NB4 (cell line): ENCODE measurements around the gene VAPB.

Experiments
- DNase-seq: peaks from one replicate; pipeline ENCODE4 v3.0.0; 2010; ENCODE audit warnings: low read depth
- H3K4me3 ChIP-seq: one replicate; pipeline ENCODE4 v1.5.1; 2011; ENCODE audit warnings: mild to moderate bottlenecking, low read depth, low read length, moderate library complexity
- MYC ChIP-seq: IDR thresholded peaks from 2 replicates; pipeline ENCODE4 v1.6.1; 2011; ENCODE audit warnings: low read depth, low read length
- POLR2A ChIP-seq: IDR thresholded peaks from 2 replicates; pipeline ENCODE4 v1.6.1; 2011; ENCODE audit warnings: mild to moderate bottlenecking; ENCODE audit not compliant: insufficient read length; ENCODE audit errors: extremely low read depth
- TF ChIP-seq, protein P1 (sequence below): IDR thresholded peaks from 2 replicates; pipeline ENCODE4 v1.6.1; 2011; ENCODE audit warnings: low read depth, low read length
- TF ChIP-seq, protein P2 (sequence below): IDR thresholded peaks from one replicate; pipeline ENCODE4 v1.5.1; 2012; ENCODE audit warnings: low read depth, low read length

VAPB gene

DNA sequence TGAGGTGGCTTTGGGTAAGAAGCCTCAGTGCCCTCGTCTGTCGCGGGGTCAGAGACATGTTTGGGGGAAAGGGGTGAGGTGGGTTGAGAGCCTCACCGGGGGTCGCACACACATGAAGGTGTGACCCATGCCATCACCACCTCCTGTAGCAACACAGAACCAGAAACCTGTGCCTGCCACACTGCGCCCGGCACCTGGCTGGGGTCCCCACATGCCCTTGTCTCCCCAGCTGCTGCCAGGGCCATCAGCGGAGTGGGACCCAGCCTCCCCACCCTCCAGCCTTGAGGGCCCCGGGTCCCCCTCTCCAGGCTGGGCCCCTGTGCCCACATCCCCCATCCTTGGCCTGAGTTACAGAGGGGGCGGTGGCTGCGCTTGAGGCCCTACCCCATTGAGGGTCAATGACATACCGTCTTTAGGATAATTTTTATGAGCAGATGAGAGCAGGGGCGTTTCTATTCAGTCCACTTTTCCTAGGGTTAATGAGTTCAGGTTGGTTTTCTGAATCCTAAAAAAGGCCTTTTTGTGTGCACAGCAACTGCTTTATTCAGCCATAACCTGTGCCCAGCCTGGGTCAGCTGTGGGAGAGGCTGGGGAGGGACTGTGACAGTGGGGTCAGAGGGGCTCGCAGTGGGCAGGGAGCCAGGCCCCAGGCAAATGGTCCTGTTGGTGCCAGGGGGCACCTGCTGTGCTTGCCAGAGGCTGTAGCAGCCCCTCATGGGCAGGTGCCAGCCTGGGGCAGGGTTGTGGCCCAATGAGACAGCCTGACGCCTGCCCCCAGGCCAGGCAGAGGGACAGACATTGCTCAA is 106.8 kb downstream of the VAPB start:
- DNase-seq: no peak
- TF ChIP-seq, protein P1, sequence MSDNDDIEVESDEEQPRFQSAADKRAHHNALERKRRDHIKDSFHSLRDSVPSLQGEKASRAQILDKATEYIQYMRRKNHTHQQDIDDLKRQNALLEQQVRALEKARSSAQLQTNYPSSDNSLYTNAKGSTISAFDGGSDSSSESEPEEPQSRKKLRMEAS: no peak
- TF ChIP-seq, protein P2, sequence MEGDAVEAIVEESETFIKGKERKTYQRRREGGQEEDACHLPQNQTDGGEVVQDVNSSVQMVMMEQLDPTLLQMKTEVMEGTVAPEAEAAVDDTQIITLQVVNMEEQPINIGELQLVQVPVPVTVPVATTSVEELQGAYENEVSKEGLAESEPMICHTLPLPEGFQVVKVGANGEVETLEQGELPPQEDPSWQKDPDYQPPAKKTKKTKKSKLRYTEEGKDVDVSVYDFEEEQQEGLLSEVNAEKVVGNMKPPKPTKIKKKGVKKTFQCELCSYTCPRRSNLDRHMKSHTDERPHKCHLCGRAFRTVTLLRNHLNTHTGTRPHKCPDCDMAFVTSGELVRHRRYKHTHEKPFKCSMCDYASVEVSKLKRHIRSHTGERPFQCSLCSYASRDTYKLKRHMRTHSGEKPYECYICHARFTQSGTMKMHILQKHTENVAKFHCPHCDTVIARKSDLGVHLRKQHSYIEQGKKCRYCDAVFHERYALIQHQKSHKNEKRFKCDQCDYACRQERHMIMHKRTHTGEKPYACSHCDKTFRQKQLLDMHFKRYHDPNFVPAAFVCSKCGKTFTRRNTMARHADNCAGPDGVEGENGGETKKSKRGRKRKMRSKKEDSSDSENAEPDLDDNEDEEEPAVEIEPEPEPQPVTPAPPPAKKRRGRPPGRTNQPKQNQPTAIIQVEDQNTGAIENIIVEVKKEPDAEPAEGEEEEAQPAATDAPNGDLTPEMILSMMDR: no peak
- no peak for TF ChIP-seq MYC
- TF ChIP-seq POLR2A: no peak
- H3K4me3 ChIP-seq: no peak overlapping the region

DNA sequence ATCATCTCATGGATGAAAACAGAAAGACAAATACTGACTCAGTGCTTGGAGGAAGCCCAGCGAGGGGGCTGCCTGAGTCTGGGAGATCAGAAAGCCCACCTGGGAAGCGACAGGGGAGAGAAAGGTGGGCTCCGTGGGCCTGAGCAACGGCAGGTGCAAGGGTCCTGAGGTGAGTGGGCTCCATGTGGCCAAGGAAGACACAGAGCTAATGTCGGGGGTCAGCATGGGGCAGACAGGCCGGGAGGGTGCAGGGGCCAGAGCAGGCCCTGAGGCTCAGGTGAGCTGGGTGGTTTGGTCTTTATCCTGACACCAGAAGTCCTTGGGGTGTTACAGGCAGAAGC is 107.4 kb downstream of the VAPB start:
- TF ChIP-seq, protein P2: no peak
- TF ChIP-seq POLR2A: no peak
- TF ChIP-seq, protein P1: no peak
- no peak for TF ChIP-seq MYC
- no peak overlapping the region for H3K4me3 ChIP-seq

DNA sequence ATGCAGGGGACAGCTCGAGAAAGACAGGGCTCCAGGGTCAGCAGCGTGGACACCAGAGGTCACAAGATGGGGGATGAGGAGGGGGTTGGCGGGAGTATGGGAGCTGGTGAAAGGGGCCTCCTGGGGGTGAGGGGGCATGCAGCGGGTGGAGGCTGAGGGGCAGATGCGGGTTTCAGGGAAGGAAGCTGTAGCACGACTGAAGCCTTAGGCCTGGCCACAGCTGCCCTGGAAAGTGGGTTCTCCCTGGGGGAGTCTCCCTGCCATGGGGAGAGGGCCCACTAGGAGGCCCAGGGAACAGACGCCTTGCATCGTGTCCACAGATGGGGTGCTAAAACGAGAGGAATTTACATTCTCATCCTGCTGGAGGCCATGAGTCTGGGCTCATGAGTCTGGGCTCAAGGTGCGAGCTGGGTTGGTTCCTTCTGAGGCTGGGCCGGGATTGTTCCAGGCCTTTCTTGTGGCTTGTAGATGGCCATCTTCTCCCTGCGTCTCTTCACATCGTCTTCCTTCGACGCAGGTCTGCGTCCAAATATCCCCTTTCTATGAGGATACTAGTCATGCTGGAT is 108.1 kb downstream of the VAPB start:
- DNase-seq: no peak
- TF ChIP-seq, protein P2: no peak
- TF ChIP-seq POLR2A: no peak
- TF ChIP-seq MYC: no peak
- TF ChIP-seq, protein P1: no peak

More for the DNA sequence above, 107.4 kb downstream of the VAPB start:
- no peak for DNase-seq

DNA sequence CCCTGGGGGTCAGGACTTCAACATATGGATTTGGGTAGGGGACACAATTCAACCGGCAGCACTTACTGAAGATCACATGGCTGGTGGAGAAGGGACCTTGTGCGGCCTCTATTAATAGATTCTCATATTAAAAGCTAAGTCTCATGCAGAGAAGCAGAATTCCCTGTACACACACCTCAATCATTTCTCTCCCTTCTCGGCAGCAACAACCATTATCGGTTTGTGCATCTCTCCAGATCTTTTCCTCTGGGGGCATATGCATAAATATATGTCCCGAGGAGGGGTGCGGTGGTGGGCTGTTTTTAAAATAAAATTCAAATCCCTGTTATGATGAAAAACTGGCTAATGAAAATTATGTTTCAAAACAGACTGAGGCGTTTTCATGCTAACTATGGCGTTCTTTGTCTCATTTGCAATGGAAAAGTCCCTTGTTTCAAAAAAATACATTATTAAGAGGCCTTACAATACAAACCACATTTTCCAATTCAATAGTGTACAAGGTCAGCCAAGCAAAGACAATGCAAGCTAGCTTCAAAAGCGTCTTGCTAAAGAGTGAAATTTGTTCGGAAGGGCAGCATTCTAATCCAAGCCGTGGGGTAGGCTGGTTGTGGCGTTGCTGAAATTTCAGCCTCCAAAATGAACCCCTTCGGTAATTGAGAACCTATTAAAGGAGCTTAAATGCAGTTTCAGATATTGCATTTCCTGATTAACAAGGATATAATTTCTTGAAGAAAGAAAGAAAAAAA is 108.9 kb downstream of the VAPB start:
- TF ChIP-seq, protein P2: no peak
- TF ChIP-seq, protein P1: no peak
- TF ChIP-seq MYC (no peak), POLR2A (no peak)
- no peak overlapping the region for H3K4me3 ChIP-seq
- DNase-seq: no peak

More for the DNA sequence above, 108.1 kb downstream of the VAPB start:
- no peak overlapping the region for H3K4me3 ChIP-seq

DNA sequence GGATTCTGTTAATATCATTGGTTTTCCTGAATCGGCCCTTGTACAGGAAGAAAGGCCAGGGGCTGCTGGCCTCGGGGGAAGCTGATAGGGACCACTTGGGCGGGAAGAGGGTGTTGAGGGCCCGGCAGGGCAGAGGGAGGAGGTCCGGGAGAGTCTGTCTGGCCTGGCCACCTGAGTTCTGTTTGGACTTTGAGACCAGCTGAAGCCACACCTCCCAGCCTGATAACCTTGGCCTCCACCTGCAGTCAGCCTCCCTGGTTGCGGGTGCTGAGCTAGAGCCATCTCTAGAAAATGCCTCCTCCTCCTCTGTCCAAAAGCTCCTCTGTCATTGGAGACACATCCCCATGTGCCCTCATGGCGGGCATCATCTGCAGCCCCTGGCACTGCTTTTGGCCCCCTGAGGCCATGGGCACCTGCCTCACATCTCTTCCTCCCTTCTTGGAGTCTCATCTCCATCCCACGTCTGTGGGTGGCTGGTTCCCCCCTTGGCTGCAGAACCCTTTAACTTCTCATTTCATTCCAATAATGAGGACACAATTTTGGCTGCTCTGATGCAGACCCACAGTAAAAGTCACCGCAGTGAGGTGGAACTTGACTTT is 109.5 kb downstream of the VAPB start:
- TF ChIP-seq MYC (no peak), POLR2A (no peak)
- TF ChIP-seq, protein P2: no peak
- TF ChIP-seq, protein P1: no peak
- no peak overlapping the region for H3K4me3 ChIP-seq
- DNase-seq: no peak
